Hippocampal formation (tissue), 2 donors: ENCODE results near the gene ANKRD36.
"Not testable (repeated sequence)": the region's sequence is repeated elsewhere in the genome, so short reads cannot be mapped to it uniquely, and the experiment has no call there.

Experiments used
- DNase-seq, 2 donors: peaks; one replicate each; lab custom pipeline; 2025; lab: John Stamatoyannopoulos, UW

Gene ANKRD36

DNA sequence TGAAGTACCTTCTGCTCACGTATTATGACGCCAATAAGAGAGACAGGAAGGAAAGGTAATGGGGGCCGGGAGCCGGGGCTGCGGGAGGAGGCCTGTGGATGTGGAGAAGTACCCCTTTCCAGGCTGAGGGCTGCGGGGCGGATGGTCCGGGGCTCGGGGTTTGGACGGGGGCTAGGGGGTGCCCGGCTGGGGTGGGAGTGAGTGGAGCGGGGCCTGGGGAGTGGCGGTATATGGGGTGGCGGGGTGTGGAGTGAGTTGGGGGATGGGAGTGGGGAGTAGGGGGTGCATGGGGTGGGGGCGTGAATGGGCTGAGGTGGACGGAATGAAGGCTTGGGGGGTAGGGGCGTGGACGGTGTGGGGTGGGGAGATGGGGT, 916 bp downstream of the ANKRD36 start:
- DNase-seq = not testable (repeated sequence)

DNA sequence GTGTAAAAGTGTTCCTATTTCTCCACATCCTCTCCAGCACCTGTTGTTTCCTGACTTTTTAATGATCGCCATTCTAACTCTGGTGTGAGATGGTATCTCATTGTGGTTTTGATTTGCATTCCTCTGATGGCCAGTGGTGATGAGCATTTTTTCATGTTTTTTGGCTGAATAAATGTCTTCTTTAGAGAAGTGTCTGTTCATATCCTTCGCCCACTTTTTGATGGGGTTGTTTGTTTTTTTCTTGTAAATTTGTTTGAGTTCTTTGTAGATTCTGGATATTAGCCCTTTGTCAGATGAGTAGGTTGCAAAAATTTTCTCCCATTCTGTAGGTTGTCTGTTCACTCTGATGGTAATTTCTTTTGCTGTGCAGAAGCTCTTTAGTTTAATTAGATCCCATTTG, 16.1 kb downstream of the ANKRD36 start:
- not testable (repeated sequence) for DNase-seq

- not testable (repeated sequence) for DNase-seq
These were observed 31.1 kb downstream of the ANKRD36 start for GRCh38 chr2:97144016-97144415.

DNA sequence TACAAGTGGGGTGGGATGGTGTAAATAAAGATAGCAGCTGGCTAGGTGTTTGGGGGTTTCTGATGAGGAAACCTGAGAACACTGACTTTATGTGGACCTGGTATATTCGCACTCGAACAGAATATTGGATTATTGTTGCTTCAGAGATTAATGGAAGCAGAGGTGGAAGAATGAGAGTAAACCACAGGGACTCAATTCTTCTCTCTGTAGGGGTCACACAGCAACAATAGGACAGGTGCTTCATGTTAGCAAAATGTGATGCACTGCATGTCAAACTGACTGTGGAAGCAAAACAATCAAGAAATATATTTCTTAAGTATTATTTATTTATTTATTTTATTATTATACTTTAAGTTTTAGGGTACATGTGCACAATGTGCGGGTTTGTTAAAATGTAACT, 53.6 kb downstream of the ANKRD36 start:
- DNase-seq = not testable (repeated sequence)

DNA sequence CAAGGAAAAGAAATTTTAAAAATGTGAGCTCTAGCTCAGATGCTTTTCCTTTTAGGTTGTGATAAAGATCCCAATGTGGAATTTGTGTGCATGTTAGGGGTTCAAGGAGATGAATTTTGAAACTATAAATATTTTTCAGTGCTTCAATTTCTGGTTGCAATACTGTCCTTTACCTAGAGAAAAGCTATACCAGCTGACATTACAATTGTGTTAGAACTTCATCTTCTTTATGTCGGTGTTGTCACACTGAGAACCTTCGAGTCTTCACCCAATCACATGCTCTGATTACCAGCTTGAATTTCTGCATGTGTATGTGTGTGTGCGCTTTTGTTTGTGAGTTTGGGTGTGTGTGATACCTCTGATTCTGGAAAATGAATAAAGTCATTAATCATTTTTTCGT, 55.0 kb downstream of the ANKRD36 start:
- DNase-seq = not testable (repeated sequence)

DNA sequence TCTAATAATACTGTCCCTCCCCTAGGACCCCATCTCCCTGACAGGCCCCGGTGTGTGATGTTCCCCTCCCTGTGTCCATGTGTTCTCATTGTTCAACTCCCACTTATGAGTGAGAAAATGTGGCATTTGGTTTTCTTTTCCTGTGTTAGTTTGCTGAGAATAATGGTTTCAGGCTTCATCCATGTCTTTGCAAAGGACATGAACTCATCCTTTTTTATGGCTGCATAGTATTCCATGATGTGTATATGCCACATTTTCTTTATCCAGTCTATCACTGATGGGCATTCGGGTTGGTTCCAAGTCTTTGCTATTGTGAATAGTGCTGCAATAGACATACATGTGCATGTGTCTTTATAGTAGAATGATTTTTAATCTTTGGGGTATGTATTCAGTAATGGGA, 55.6 kb downstream of the ANKRD36 start:
- not testable (repeated sequence) for DNase-seq

DNA sequence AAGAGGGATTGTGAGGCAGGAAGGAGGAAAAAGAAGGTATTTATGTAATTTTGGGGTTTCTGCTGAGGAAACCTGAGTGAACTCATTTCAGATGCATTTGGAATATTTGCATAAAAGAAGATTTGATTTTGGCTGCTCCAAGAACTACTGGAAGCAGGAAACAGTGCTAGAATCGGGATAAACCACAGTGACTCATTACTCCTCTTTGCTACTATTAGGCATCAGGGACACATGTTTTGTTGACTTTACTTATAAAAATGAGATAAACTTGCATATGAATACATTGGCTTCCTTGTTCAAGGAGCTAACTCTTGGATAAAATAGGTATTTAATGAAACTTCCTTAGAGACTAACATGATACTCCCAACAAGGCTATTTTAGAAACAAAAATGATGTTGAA, 67.4 kb downstream of the ANKRD36 start:
- DNase-seq = not testable (repeated sequence)

GRCh38 chr2:97195349-97195748, 82.4 kb downstream of the ANKRD36 start:
- not testable (repeated sequence) for DNase-seq

- not testable (repeated sequence) for DNase-seq
These were observed 84.3 kb downstream of the ANKRD36 start for GRCh38 chr2:97197251-97197650.

GRCh38 chr2:97200887-97201286, 87.9 kb downstream of the ANKRD36 start:
- not testable (repeated sequence) for DNase-seq

GRCh38 chr2:97202643-97203250, 89.8 kb downstream of the ANKRD36 start:
- DNase-seq = not testable (repeated sequence)

GRCh38 chr2:97210325-97210724, 97.4 kb downstream of the ANKRD36 start:
- DNase-seq = no peak

DNA sequence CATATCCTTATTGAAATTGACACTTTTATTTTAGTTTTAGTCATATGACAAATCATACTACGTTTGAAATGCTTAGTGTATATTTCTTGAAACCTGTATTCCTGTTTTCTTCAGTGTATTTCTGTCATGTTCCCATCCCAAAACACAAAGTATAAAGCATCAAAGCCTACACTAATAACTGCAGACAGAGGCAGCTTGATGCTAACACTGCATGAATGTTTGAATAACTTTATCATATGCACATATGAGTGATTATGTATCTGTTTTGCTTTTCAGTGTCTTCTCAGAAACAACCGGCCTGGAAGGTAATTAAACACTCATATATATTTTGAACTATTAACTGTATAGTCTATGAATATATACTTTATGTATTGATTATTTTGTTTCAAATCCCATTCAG, 102.1 kb downstream of the ANKRD36 start:
- not testable (repeated sequence) for DNase-seq

GRCh38 chr2:97230848-97231585, 118.1 kb downstream of the ANKRD36 start:
- DNase-seq = not testable (repeated sequence)

GRCh38 chr2:97232981-97233380, 120.0 kb downstream of the ANKRD36 start:
- not testable (repeated sequence) for DNase-seq

DNA sequence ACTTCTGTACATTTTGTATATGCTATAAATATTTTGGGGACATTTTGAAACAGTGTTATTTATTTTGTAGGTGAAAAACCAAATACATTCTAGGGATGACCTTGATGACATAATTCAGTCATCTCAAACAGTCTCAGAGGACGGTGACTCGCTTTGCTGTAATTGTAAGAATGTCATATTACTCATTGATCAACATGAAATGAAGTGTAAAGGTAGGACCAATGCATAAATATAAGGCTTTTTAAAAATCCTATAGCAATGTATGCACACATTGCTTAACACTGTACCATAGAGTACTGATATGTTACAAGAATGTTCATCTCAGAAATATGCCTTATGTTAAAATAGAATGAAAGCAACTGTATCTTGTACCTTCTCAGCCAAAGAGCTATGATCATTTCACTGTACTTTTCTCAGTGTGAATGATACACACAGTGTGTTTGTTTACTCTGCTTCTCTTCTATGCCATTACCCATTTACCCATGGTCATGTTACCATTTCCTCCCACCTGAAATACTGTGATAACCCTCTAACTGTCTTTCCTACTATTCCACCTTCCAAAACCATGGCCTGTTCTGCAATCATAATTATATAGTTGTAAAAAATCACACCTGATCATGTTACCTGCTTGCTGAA, 120.8 kb downstream of the ANKRD36 start:
- not testable (repeated sequence) for DNase-seq

DNA sequence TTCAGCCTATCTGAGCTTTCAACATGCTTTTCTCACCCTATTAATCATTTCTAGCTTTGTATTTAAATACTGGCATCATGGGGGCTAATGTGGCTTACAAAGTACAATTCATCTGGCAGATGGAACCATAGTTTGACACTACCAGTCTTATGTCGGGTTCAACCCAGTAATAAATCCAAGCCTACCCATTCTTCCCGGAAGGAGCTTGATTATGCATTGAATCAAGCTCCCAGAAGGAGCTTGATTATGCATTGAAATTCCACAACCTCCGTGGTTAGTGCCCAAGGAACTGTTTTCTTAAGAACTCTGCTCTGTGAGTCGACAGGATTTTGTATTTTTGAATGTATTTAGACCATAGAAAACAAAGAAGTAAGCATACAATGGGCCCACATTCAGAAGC, 148.2 kb downstream of the ANKRD36 start:
- not testable (repeated sequence) for DNase-seq

DNA sequence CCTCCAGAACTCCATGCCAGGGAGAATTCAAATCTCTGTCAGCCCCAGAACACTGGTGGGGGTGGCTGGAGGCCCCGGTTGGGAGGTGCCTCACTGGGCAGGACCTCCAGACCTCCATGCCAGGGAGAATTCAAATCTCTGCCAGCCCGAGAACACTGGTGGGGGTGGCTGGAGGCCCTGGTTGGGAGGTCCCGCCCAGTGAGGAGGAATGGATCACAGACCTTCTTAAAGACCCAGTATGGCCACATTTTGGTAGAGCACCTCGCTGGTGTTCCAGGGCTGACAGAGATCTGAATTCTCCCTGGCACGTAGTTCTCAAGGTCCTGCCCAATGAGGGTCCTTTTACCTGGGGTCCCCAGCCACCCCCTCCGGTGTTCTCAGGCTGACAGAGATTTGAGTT, 153.5 kb downstream of the ANKRD36 start:
- DNase-seq = not testable (repeated sequence)

DNA sequence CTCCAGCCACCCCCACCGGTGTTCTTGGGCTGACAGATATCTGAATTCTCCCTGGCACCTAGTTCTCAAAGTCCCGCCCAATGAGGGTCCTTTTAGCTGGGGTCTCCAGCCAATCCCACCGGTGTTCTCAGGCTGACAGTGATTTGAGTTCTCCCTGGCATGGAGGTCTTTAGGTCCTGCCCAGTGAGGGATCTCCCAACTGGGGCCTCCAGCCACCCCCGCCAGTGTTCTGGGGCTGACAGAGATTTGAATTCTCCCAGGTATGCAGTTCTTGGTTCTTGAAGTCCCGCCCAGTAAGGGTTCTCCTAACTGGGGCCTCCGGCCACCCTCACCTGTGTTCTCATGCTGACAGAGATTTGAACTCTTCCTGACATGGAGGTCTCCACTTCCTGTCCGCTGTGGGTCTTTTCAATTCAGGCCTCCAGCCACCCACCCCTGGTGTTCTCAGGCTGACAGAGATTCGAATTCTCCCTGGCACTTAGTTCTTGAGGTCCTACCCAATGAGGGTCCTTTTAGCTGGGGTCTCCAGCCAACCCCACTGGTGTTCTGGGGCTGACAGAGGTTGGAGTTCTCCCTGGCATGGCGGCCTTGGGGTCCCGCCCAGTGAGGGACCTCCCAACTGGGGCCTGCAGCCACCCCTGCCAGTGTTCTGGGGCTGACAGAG, 154.6 kb downstream of the ANKRD36 start:
- no peak for DNase-seq

DNA sequence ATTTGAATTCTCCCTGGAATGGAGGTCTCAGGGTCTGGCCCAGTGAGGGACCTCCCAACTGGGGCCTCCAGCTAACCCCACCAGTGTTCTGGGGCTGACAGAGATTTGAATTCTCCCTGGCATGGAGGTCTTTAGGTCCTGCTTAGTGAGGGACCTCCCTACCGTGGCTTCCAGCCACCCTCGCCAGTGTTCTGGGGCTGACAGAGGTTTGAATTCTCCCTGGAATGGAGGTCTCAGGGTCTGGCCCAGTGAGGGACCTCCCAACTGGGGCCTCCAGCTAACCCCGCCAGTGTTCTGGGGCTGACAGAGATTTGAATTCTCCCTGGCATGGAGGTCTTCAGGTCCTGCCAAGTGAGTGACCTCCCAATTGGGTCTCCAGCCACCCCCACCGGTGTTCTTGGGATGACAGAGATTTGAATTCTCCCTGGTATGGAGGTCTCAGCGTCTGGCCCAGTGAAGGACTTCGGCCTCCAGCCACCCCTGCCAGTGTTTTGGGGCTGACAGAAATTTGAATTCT, 155.2 kb downstream of the ANKRD36 start:
- DNase-seq = not testable (repeated sequence)

DNA sequence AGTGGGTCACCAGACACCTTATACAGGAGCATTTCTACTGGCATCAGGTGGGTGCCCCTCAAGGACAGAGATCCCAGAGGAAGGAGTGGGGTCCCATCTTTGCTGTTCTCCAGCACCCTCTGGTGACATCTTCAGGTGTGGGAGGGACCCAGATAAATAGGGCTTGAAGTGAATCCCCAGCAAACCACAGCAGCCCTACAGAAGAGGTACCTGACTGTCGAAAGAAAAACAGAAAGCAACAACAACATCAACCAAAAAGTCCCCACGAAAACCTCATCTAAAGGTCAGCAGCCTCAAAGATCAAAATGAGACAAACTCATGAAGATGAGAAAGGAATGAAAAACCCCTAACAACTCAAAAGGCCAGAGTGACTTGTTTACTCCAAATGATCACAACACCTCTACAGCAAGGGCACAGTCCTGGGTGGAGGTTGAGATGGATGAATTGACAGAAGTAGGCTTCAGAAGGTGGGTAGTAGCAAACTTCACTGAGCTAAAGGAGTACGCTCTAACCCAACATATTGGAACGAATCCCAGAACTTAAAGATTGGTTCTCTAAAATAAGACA, 163.4 kb downstream of the ANKRD36 start:
- not testable (repeated sequence) for DNase-seq

- not testable (repeated sequence) for DNase-seq
These were observed 172.2 kb downstream of the ANKRD36 start for GRCh38 chr2:97285187-97285586.
